GM12878 (cell line): ENCODE measurements around the gene PHF20. TPM values are rescaled to one million over a fixed set of nuclear protein-coding genes. Genes with fewer than 3 reads are reported as not detected.

Experiments
- ATAC-seq: fragments of 200-7000 bp; cut with Tn5 transposase; 3 replicates; pipeline ENCODE4 v1.9.1; 2020; ENCODE audit warnings: mild to moderate bottlenecking, moderate library complexity
- BruUV-seq: library from RNA; stranded (reverse); fragments of 400-500 nt; replicated peaks from 2 replicates; lab custom pipeline; 2021; lab: Mats Ljungman, UMichigan
- CTCF ChIA-PET: fragments of 300-600 bp; sonication (Branson Sonifier 250); formaldehyde crosslinking; extraction: SDS; loops from one replicate; lab custom pipeline; 2021; ENCODE audit warnings: inconsistent platforms; lab: Yijun Ruan, JAX
- POLR2A ChIA-PET: fragments of 350-600 bp; formaldehyde crosslinking; extraction: SDS; loops from one replicate; lab custom pipeline; 2021; ENCODE audit warnings: inconsistent platforms; lab: Charles Lee
- RAD21 ChIA-PET: fragments of 300-600 bp; sonication (Branson Sonifier 250); formaldehyde crosslinking; loops from one replicate; lab custom pipeline; 2023; ENCODE audit warnings: antibody characterized with exemption; ENCODE audit not compliant: unreplicated experiment; lab: Charles Lee
- SMC1A ChIA-PET: fragments of 300-600 bp; sonication (Branson Sonifier 250); formaldehyde crosslinking; loops from one replicate; lab custom pipeline; 2023; ENCODE audit not compliant: unreplicated experiment, uncharacterized antibody; lab: Charles Lee
- DNase-seq: peaks from one replicate; pipeline ENCODE4 v3.0.0-alpha.2; 2011; ENCODE audit warnings: low read depth, low spot score
- FAIRE-seq: peaks from 3 replicates; lab custom pipeline; 2011; peaks lifted over from hg19 to GRCh38; lab: Jason Lieb, UNC
- H2AFZ ChIP-seq: 2 replicates; pipeline ENCODE4 v1.6.0; 2011; ENCODE audit warnings: low read depth, low read length, control low read depth; ENCODE audit not compliant: control insufficient read depth
- H3K27ac ChIP-seq: 2 replicates; pipeline ENCODE4 v1.5.1; 2011; ENCODE audit warnings: control low read depth; ENCODE audit not compliant: control insufficient read depth, insufficient read depth
- H3K27me3 ChIP-seq, 2 experiments: replicated peaks in 1 of 2; 2 replicates each; pipeline versions ENCODE4 v1.6.0 to v1.6.1; 2011; ENCODE audit warnings: low read length in 1 of 2; ENCODE audit not compliant: control insufficient read depth in 2 of 2, insufficient read depth in 2 of 2
- H3K36me3 ChIP-seq, 2 experiments: 2 replicates each; pipeline ENCODE4 v1.5.1; 2011; ENCODE audit warnings: low read length in 1 of 2; ENCODE audit not compliant: control insufficient read depth in 2 of 2, insufficient read depth in 2 of 2
- H3K4me1 ChIP-seq: 2 replicates; pipeline ENCODE4 v1.6.1; 2011; ENCODE audit warnings: mild to moderate bottlenecking, low read length, moderate library complexity, mixed read lengths; ENCODE audit not compliant: control insufficient read depth, insufficient read depth
- H3K4me2 ChIP-seq: 2 replicates; pipeline ENCODE4 v1.6.0; 2011; ENCODE audit warnings: control low read depth; ENCODE audit not compliant: control insufficient read depth, insufficient read depth
- H3K4me3 ChIP-seq: fragments of 200-600 bp; sonication (generic); 2 replicates; pipeline ENCODE4 v1.5.1; 2016
- H3K79me2 ChIP-seq: 2 replicates; pipeline ENCODE4 v1.6.0; 2011; ENCODE audit warnings: low read length; ENCODE audit not compliant: control insufficient read depth, insufficient read depth
- H3K9ac ChIP-seq: 2 replicates; pipeline ENCODE4 v1.8.0; 2011; ENCODE audit warnings: low read length, control low read depth, mixed read lengths; ENCODE audit not compliant: control insufficient read depth, insufficient read depth
- H3K9me3 ChIP-seq: replicated peaks from 3 replicates; pipeline ENCODE4 v1.5.1; 2011; ENCODE audit warnings: mild to moderate bottlenecking, low read length; ENCODE audit not compliant: control insufficient read depth, insufficient read depth
- H4K20me1 ChIP-seq: 2 replicates; pipeline ENCODE4 v1.6.0; 2011; ENCODE audit not compliant: control insufficient read depth, insufficient read depth
- BACH1 ChIP-seq: fragments of 450-650 bp; IDR thresholded peaks from 2 replicates; pipeline ENCODE4 v1.6.1; 2017; ENCODE audit warnings: mild to moderate bottlenecking, borderline replicate concordance
- E2F8 ChIP-seq: fragments of 450-650 bp; IDR thresholded peaks from 2 replicates; pipeline ENCODE4 v1.6.1; 2018; ENCODE audit warnings: mild to moderate bottlenecking, low read depth, moderate library complexity; ENCODE audit not compliant: partially characterized antibody
- FOXK2 ChIP-seq: fragments of 450-650 bp; IDR thresholded peaks from 2 replicates; pipeline ENCODE4 v1.6.1; 2017; ENCODE audit warnings: mild to moderate bottlenecking, moderate library complexity
- MTA2 ChIP-seq: fragments of 450-650 bp; IDR thresholded peaks from 2 replicates; pipeline ENCODE4 v1.6.1; 2016; ENCODE audit warnings: low read depth, mild to moderate bottlenecking, moderate library complexity
- MTA3 ChIP-seq: IDR thresholded peaks from 2 replicates; pipeline ENCODE4 v1.6.1; 2012; ENCODE audit warnings: low read length, inconsistent platforms, borderline replicate concordance
- NFXL1 ChIP-seq: fragments of 450-650 bp; IDR thresholded peaks from 2 replicates; pipeline ENCODE4 v1.6.1; 2017; ENCODE audit warnings: antibody characterized with exemption, mild to moderate bottlenecking, borderline replicate concordance
- NR2C2 ChIP-seq: IDR thresholded peaks from 2 replicates; pipeline ENCODE4 v1.6.1; 2011; ENCODE audit warnings: borderline replicate concordance, low read depth; ENCODE audit not compliant: control insufficient read depth, insufficient read length
- SMAD5 ChIP-seq: IDR thresholded peaks from 2 replicates; pipeline ENCODE4 v1.6.1; 2016; ENCODE audit warnings: antibody characterized with exemption, low read depth
- SREBF2 ChIP-seq: IDR thresholded peaks from 2 replicates; pipeline ENCODE4 v1.6.1; 2012; ENCODE audit warnings: mild to moderate bottlenecking, low read length
- ZSCAN29 ChIP-seq: fragments of 450-650 bp; IDR thresholded peaks from 2 replicates; pipeline ENCODE4 v1.6.1; 2017; ENCODE audit warnings: mild to moderate bottlenecking, moderate library complexity
- WGBS: methylation state at CpG from one replicate; pipeline ENCODE4 v1.1.6; 2016; ENCODE audit warnings: low lambda C conversion rate; ENCODE audit not compliant: insufficient replicate concordance, insufficient coverage; ENCODE audit errors: missing lambda C conversion rate; 5-methylcytosine and 5-hydroxymethylcytosine counted together
- in situ Hi-C: fragments of 300-500 bp; cut with MboI; formaldehyde crosslinking; loops from 9 replicates; pipeline ENCODE4 v1.14.3; 2018; ENCODE audit warnings: mixed read lengths
- intact Hi-C: fragments of 100-400 bp; cut with micrococcal nuclease; formaldehyde crosslinking; loops from one replicate; pipeline ENCODE4 v1.14.2; 2022; ENCODE audit not compliant: unreplicated experiment
- polyA plus RNA-seq, 11 experiments: library from polyadenylated mRNA; depleted of rRNA in 4 of 11; unstranded in 6 of 11; stranded (reverse) in 5 of 11; fragments of >200 nt; fragmentation: Nextera tagmentation in 4 of 11; fragmentation: Illumina TruSeq in 1 of 11; extraction: Ambion mirVana in 4 of 11; extraction: Trizol in 1 of 11; gene quantifications; 1 replicate in 1 of 11; 2 replicates in 10 of 11; pipeline versions ENCODE4 v1.2.1 to v1.2.3, GENCODE V29; 2011 to 2016; ENCODE audit warnings: inconsistent platforms in 2 of 11, missing spikeins in 2 of 11, low read depth in 1 of 11
- total RNA-seq, 4 experiments: library from RNA; depleted of rRNA in 3 of 4; stranded (reverse); fragments of >200 nt in 3 of 4; fragmentation: Illumina TruSeq in 1 of 4; extraction: Trizol in 1 of 4; gene quantifications; 2 replicates each; pipeline versions ENCODE4 v1.2.1 to v1.2.3, GENCODE V29; 2013 to 2021
- TF ChIP-seq, protein P1 (sequence below): IDR thresholded peaks from 2 replicates; pipeline ENCODE4 v1.6.1; 2012; ENCODE audit warnings: improper control_type of control experiment, low read depth, low read length; ENCODE audit not compliant: insufficient replicate concordance

PHF20 gene
- total and polyA plus RNA-seq, 10 of the 15 experiments (the other 5 are each of a cell fraction or from before 2014, with no cell fraction given): 31.6 to 91.2 (median 46.8) TPM

DNA sequence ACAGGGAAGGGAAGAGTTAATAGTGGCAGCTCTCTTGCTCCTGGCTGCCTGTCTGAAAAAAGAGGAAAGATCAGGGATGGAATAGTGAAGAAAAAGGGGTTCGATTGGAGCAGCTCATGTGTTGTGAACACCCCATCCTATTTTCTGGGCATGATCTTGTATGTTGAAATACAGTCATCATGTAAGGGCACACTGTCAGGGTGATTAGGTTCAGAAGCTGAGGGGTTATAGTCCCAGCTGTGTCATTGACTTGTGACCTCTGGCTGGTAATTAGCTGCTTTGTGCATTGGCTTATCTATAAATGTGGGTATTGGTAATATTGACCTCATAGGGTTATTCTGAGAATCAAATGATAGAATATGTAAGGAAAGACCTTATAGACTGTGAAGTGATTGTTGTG is 30.1 kb downstream of the PHF20 start (continued):
- TF ChIP-seq, protein P1, sequence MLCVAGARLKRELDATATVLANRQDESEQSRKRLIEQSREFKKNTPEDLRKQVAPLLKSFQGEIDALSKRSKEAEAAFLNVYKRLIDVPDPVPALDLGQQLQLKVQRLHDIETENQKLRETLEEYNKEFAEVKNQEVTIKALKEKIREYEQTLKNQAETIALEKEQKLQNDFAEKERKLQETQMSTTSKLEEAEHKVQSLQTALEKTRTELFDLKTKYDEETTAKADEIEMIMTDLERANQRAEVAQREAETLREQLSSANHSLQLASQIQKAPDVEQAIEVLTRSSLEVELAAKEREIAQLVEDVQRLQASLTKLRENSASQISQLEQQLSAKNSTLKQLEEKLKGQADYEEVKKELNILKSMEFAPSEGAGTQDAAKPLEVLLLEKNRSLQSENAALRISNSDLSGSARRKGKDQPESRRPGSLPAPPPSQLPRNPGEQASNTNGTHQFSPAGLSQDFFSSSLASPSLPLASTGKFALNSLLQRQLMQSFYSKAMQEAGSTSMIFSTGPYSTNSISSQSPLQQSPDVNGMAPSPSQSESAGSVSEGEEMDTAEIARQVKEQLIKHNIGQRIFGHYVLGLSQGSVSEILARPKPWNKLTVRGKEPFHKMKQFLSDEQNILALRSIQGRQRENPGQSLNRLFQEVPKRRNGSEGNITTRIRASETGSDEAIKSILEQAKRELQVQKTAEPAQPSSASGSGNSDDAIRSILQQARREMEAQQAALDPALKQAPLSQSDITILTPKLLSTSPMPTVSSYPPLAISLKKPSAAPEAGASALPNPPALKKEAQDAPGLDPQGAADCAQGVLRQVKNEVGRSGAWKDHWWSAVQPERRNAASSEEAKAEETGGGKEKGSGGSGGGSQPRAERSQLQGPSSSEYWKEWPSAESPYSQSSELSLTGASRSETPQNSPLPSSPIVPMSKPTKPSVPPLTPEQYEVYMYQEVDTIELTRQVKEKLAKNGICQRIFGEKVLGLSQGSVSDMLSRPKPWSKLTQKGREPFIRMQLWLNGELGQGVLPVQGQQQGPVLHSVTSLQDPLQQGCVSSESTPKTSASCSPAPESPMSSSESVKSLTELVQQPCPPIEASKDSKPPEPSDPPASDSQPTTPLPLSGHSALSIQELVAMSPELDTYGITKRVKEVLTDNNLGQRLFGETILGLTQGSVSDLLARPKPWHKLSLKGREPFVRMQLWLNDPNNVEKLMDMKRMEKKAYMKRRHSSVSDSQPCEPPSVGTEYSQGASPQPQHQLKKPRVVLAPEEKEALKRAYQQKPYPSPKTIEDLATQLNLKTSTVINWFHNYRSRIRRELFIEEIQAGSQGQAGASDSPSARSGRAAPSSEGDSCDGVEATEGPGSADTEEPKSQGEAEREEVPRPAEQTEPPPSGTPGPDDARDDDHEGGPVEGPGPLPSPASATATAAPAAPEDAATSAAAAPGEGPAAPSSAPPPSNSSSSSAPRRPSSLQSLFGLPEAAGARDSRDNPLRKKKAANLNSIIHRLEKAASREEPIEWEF: no peak

GRCh38 chr20:35806075-35806474 is 34.3 kb downstream of the PHF20 start:
- Histone ChIP-seq H4K20me1 (no peaks in the 10 kb centered on the region), H3K79me2 (no peaks in the 10 kb centered on the region), H3K4me3 (no peak overlapping the region), H3K36me3 (peaks cover 3 to 18% of the 10 kb centered on the region in 2 experiments; a peak in 3 of 4 replicates), H3K9ac (no peak overlapping the region), H2AFZ (no peak overlapping the region), H3K4me2 (no peak overlapping the region), H3K9me3 (no peaks in the 10 kb centered on the region), H3K27ac (no peak overlapping the region), H3K4me1 (no peaks in the 10 kb centered on the region), H3K27me3 (no peaks in the 10 kb centered on the region)
- ATAC-seq (no peak), DNase-seq (no peak), FAIRE-seq (no peak)
- ChIA-PET RAD21 (no interaction called here), POLR2A (interaction anchor here (0.6 kb wide), 1 partner anchor 26 kb away, joined by 6 read pairs; no protein-coding TSS in a partner anchor), CTCF (no interaction called here), SMC1A (no interaction called here)
- in situ Hi-C loops (no loop called here), intact Hi-C loops (no loop called here)
- WGBS: 100% methylated on average over 2 of the region's 3 CpGs
- BruUV-seq: no TSS peak
- TF ChIP-seq MTA3 (no peak), SREBF2 (no peak), BACH1 (no peak), MTA2 (no peak), NFXL1 (no peak), NR2C2 (no peak), ZSCAN29 (no peak), SMAD5 (no peak), E2F8 (no peak), FOXK2 (no peak)
